ENCODE results near the gene FAU. TPM values are rescaled to one million over a fixed set of nuclear protein-coding genes. Genes with fewer than 3 reads are reported as not detected.

The FAU gene
- total RNA-seq, 1 donor from 2014 or later = 697 TPM

- no peaks in the 10 kb centered on the region for H3K9me3 Mint-ChIP-seq
- peak overlapping the region; percentile 100 for H3K4me3 Mint-ChIP-seq
- peaks cover 9% of the 10 kb centered on the region for H3K27me3 Mint-ChIP-seq (ENCODE audit: low read depth)
- H3K36me3 Mint-ChIP-seq (ENCODE audit: low read depth) = no peaks in the 10 kb centered on the region
- peaks cover 29% of the 10 kb centered on the region for H3K4me1 Mint-ChIP-seq
- DNase-seq (ENCODE audit: low read depth, low spot score) = no peak
- TF ChIP-seq, protein P1, sequence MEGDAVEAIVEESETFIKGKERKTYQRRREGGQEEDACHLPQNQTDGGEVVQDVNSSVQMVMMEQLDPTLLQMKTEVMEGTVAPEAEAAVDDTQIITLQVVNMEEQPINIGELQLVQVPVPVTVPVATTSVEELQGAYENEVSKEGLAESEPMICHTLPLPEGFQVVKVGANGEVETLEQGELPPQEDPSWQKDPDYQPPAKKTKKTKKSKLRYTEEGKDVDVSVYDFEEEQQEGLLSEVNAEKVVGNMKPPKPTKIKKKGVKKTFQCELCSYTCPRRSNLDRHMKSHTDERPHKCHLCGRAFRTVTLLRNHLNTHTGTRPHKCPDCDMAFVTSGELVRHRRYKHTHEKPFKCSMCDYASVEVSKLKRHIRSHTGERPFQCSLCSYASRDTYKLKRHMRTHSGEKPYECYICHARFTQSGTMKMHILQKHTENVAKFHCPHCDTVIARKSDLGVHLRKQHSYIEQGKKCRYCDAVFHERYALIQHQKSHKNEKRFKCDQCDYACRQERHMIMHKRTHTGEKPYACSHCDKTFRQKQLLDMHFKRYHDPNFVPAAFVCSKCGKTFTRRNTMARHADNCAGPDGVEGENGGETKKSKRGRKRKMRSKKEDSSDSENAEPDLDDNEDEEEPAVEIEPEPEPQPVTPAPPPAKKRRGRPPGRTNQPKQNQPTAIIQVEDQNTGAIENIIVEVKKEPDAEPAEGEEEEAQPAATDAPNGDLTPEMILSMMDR (conservative IDR thresholded peaks at IDR 0.05) = no peak
- no peak overlapping the region for H3K27ac Mint-ChIP-seq (ENCODE audit: unreplicated experiment)
Observed at GRCh38 chr11:65131895-65132237, 9.9 kb upstream of the FAU start.

DNA sequence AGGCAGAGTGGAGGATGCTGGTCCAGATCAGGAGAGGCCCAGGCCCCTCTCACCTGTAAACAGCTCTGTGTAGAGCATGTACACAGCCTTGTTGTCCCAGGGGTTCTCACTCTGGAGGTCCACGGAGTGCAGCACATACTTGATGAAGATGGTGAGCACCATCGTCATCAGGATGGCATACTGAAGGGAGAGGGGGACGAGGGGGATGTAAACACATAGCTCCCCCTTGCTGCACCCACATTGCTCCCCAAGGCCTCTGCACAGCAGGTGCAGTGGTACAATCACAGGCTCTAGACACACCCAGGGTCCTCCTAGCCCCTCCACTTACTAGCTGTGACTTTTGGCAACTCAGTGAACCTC is 9.5 kb upstream of the FAU start:
- Mint-ChIP-seq H3K36me3 (ENCODE audit: low read depth) (peaks cover 2% of the 10 kb centered on the region), H3K27me3 (ENCODE audit: low read depth) (peaks cover 7% of the 10 kb centered on the region), H3K4me3 (peak overlapping the region; percentile 100), H3K4me1 (peaks cover 29% of the 10 kb centered on the region), H3K9me3 (no peaks in the 10 kb centered on the region), H3K27ac (ENCODE audit: unreplicated experiment) (no peak overlapping the region)
- DNase-seq (ENCODE audit: low read depth, low spot score) = no peak
- TF ChIP-seq, protein P1 (conservative IDR thresholded peaks at IDR 0.05) = no peak

- DNase-seq (ENCODE audit: low read depth, low spot score) = no peak
- TF ChIP-seq, protein P1 (conservative IDR thresholded peaks at IDR 0.05) = no peak
- peaks cover 6% of the 10 kb centered on the region for H3K27me3 Mint-ChIP-seq (ENCODE audit: low read depth)
- H3K4me3 Mint-ChIP-seq = peak overlapping the region; percentile 83
- H3K27ac Mint-ChIP-seq (ENCODE audit: unreplicated experiment) = peak overlapping the region; percentile 43
- peaks cover 24% of the 10 kb centered on the region for H3K4me1 Mint-ChIP-seq
- peaks cover 4% of the 10 kb centered on the region for H3K36me3 Mint-ChIP-seq (ENCODE audit: low read depth)
- H3K9me3 Mint-ChIP-seq = no peaks in the 10 kb centered on the region
Observed at GRCh38 chr11:65130631-65131416, 8.9 kb upstream of the FAU start.

DNA sequence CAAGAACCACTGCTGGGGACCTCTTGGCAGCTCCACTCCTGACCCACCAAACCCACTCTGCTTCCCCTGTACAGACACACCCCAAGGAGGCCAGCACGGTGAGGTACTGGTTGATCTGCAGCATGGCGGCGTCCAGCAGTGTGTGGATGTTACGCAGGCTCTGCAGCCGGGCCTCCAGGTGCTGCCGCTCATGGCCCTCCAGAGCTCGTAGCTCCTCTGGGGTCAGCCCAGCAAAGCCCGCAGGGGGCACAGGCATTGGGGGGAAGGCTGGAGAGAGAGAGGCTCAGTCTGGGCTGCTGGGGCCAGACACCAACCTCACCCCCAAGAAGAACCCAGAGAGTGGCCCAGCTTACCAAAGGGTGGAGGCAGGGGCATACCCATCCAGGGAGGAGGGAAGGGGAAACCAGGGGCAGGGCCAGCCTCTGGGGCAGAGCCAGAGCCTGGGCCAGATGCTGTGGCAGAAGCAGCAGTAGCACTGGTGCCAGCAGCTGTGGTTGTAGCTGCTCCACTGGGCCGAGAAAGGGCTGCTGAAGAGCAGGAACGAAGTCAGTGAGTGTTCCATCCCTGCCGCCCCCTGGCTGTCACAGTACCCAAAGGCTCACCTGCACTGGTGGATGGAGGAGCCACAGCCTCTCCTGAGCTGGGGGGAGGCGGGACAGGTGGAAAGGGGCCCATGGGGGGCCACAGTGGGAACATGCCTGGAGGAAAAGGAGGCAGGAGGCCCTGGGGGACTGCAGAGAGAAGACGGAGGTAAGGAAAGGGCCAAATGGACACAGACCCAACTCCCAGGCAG is 7.9 kb upstream of the FAU start:
- Mint-ChIP-seq H3K27ac (ENCODE audit: unreplicated experiment) (no peak overlapping the region), H3K36me3 (ENCODE audit: low read depth) (peaks cover 4% of the 10 kb centered on the region)
- TF ChIP-seq, protein P1 (conservative IDR thresholded peaks at IDR 0.05) = no peak

GRCh38 chr11:65128182-65129145 is 6.5 kb upstream of the FAU start:
- no peak for DNase-seq (ENCODE audit: low read depth, low spot score)
- TF ChIP-seq, protein P1 (conservative IDR thresholded peaks at IDR 0.05) = no peak
- Mint-ChIP-seq H3K4me1 (peaks cover 12% of the 10 kb centered on the region), H3K36me3 (ENCODE audit: low read depth) (peaks cover 4% of the 10 kb centered on the region), H3K27me3 (ENCODE audit: low read depth) (no peaks in the 10 kb centered on the region), H3K27ac (ENCODE audit: unreplicated experiment) (no peak overlapping the region), H3K9me3 (no peaks in the 10 kb centered on the region), H3K4me3 (peak overlapping the region; percentile 44)

More for the DNA sequence above, 7.9 kb upstream of the FAU start:
- H3K4me1 Mint-ChIP-seq = peaks cover 16% of the 10 kb centered on the region
- no peaks in the 10 kb centered on the region for H3K9me3 Mint-ChIP-seq
- H3K27me3 Mint-ChIP-seq (ENCODE audit: low read depth) = peaks cover 3% of the 10 kb centered on the region
- DNase-seq (ENCODE audit: low read depth, low spot score) = no peak
- peak overlapping the region; percentile 71 for H3K4me3 Mint-ChIP-seq

All from neural crest cell (in vitro differentiated cells).